K562 (cell line): ENCODE data around the gene CTPS1. TPM values are rescaled to one million over a fixed set of nuclear protein-coding genes. Genes with fewer than 3 reads are reported as not detected.

Source experiments
- ATAC-seq: fragments of 200-7000 bp; cut with Tn5 transposase; 3 replicates; pipeline ENCODE4 v1.9.1; 2020; ENCODE audit warnings: moderate library complexity
- BruUV-seq: library from RNA; stranded (reverse); fragments of 400-500 nt; replicated peaks from 2 replicates; lab custom pipeline; 2021; lab: Mats Ljungman, UMichigan
- CTCF ChIA-PET: fragments of 300-600 bp; formaldehyde crosslinking; extraction: SDS; loops from one replicate; lab custom pipeline; 2021; ENCODE audit warnings: low intra/inter-chr PET ratio; lab: Yijun Ruan, JAX
- POLR2A ChIA-PET: fragments of 300-600, 350-650 bp; sonication (Branson Sonifier 250); formaldehyde crosslinking; extraction: SDS; loops from one replicate; lab custom pipeline; 2021; ENCODE audit warnings: antibody characterized with exemption, inconsistent platforms; lab: Yijun Ruan, JAX
- DNase-seq, 4 experiments: peaks; one replicate each; pipeline versions ENCODE4 v3.0.0 to v3.0.0-alpha.2; 2011 to 2018; ENCODE audit warnings: low spot score in 3 of 4, mixed read lengths in 3 of 4; ENCODE audit errors: extremely low read depth in 1 of 4
- FAIRE-seq: peaks from 2 replicates; lab custom pipeline; 2011; peaks lifted over from hg19 to GRCh38; lab: Jason Lieb, UNC
- H2AFZ ChIP-seq: 2 replicates; pipeline ENCODE4 v1.6.0; 2011; ENCODE audit warnings: low read depth, low read length, control low read depth, inconsistent platforms
- H3K27ac ChIP-seq: fragments of 200-600 bp; 3 replicates; pipeline ENCODE4 v1.8.0; 2011; ENCODE audit warnings: low read depth, mild to moderate bottlenecking, control low read depth, inconsistent platforms, low read length, moderate library complexity, mixed read lengths; ENCODE audit errors: extremely low read depth
- H3K27me3 ChIP-seq, 2 experiments: fragments of 300-600 bp in 1 of 2; 2 replicates in 1 of 2; 3 replicates in 1 of 2; pipeline versions ENCODE4 v1.6.0 to v1.8.0; 2011; ENCODE audit warnings: inconsistent platforms in 2 of 2, low read length in 2 of 2, mild to moderate bottlenecking in 1 of 2, mixed read lengths in 1 of 2, moderate library complexity in 1 of 2; ENCODE audit not compliant: control insufficient read depth in 2 of 2, insufficient read depth in 2 of 2
- H3K36me3 ChIP-seq: fragments of 300-600 bp; 3 replicates; pipeline ENCODE4 v1.8.0; 2011; ENCODE audit warnings: mild to moderate bottlenecking, low read length, inconsistent platforms; ENCODE audit not compliant: control insufficient read depth, insufficient read depth
- H3K4me1 ChIP-seq, 2 experiments: fragments of 200-600 bp in 1 of 2; replicated peaks in 1 of 2; 2 replicates in 1 of 2; 3 replicates in 1 of 2; pipeline versions ENCODE4 v1.5.1 to v1.8.0; 2011; ENCODE audit warnings: inconsistent platforms in 2 of 2, low read length in 2 of 2, mild to moderate bottlenecking in 1 of 2, mixed read lengths in 1 of 2, moderate library complexity in 1 of 2; ENCODE audit not compliant: control insufficient read depth in 2 of 2, insufficient read depth in 2 of 2
- H3K4me2 ChIP-seq: 2 replicates; pipeline ENCODE4 v1.6.1; 2011; ENCODE audit warnings: low read length, control low read depth, inconsistent platforms, mixed read lengths; ENCODE audit not compliant: insufficient read depth
- H3K4me3 ChIP-seq: fragments of 200-600 bp; sonication (generic), shearing (Covaris generic); 2 replicates; pipeline ENCODE4 v1.5.1; 2016; ENCODE audit warnings: control low read depth, inconsistent platforms
- H3K79me2 ChIP-seq: fragments of 200-600 bp; 3 replicates; pipeline ENCODE4 v1.8.0; 2011; ENCODE audit warnings: low read length, inconsistent platforms; ENCODE audit not compliant: control insufficient read depth, insufficient read depth
- H3K9ac ChIP-seq, 2 experiments: 2 replicates each; pipeline versions ENCODE4 v1.6.0 to v1.6.1; 2011; ENCODE audit warnings: low read depth in 2 of 2, low read length in 2 of 2, control low read depth in 1 of 2, inconsistent platforms in 1 of 2, mild to moderate bottlenecking in 1 of 2, mixed read lengths in 1 of 2; ENCODE audit not compliant: insufficient read depth in 1 of 2
- H3K9me1 ChIP-seq: one replicate; pipeline ENCODE4 v1.6.0; 2011; ENCODE audit warnings: inconsistent platforms, mild to moderate bottlenecking, low read length, moderate library complexity; ENCODE audit not compliant: control insufficient read depth, insufficient read depth
- H3K9me3 ChIP-seq: replicated peaks from 2 replicates; pipeline ENCODE4 v1.5.1; 2011; ENCODE audit warnings: low read depth, low read length, inconsistent platforms; ENCODE audit not compliant: control insufficient read depth, insufficient read depth
- H4K20me1 ChIP-seq: replicated peaks from 2 replicates; pipeline ENCODE4 v1.6.1; 2011; ENCODE audit warnings: low read length, inconsistent platforms, mixed read lengths; ENCODE audit not compliant: control insufficient read depth, insufficient read depth
- BRD4 ChIP-seq: fragments of 200-600 bp; sonication (generic); IDR thresholded peaks from 2 replicates; pipeline ENCODE4 v1.6.1; 2017; ENCODE audit warnings: inconsistent platforms
- ETS2 ChIP-seq: IDR thresholded peaks from 2 replicates; pipeline ENCODE4 v1.6.1; 2016; ENCODE audit warnings: borderline replicate concordance, missing genetic modification characterization, mild to moderate bottlenecking, moderate library complexity, missing compliant biosample characterization; ENCODE audit not compliant: poor library complexity, severe bottlenecking
- FOXJ3 ChIP-seq: sonication (generic); formaldehyde crosslinking; IDR thresholded peaks from 2 replicates; pipeline ENCODE4 v1.4.0; 2020; ENCODE audit warnings: mild to moderate bottlenecking, missing genetic modification reagents
- GABPB1 ChIP-seq: sonication (generic); formaldehyde crosslinking; IDR thresholded peaks from 2 replicates; pipeline ENCODE4 v1.8.0; 2022; ENCODE audit warnings: mild to moderate bottlenecking, missing genetic modification reagents
- NCOA6 ChIP-seq: fragments of 450-650 bp; IDR thresholded peaks from 2 replicates; pipeline ENCODE4 v1.6.1; 2017; ENCODE audit warnings: mild to moderate bottlenecking
- NR2F6 ChIP-seq: fragments of 450-650 bp; formaldehyde crosslinking; IDR thresholded peaks from 2 replicates; pipeline ENCODE4 v1.4.0; 2020; ENCODE audit warnings: mild to moderate bottlenecking
- SPI1 ChIP-seq: IDR thresholded peaks from 2 replicates; pipeline ENCODE4 v1.6.1; 2011; ENCODE audit warnings: low read depth, low read length, control low read depth, borderline replicate concordance
- SRF ChIP-seq, 2 experiments: fragments of 250-450, 450-650 bp in 1 of 2; sonication (Bioruptor Pico) in 1 of 2; sonication (generic) in 1 of 2; formaldehyde crosslinking; IDR thresholded peaks; 2 replicates each; pipeline versions ENCODE4 v1.5.0 to v1.5.1; 2020 to 2022; ENCODE audit warnings: mild to moderate bottlenecking in 1 of 2, missing genetic modification reagents in 1 of 2
- STAT5B ChIP-seq: fragments of 250-450 bp; sonication (Bioruptor Pico); IDR thresholded peaks from 2 replicates; pipeline ENCODE4 v1.8.0; 2021; ENCODE audit warnings: mild to moderate bottlenecking, inconsistent platforms
- ZBED1 ChIP-seq: IDR thresholded peaks from 2 replicates; pipeline ENCODE4 v1.6.1; 2014
- ZC3H11A ChIP-seq: IDR thresholded peaks from 2 replicates; pipeline ENCODE4 v1.6.1; 2012; ENCODE audit warnings: low read depth, low read length, improper control_type of control experiment
- ZNF140 ChIP-seq: fragments of 250-450 bp; sonication (Bioruptor Pico); IDR thresholded peaks from 2 replicates; pipeline ENCODE4 v1.8.0; 2021; ENCODE audit warnings: moderate library complexity, mild to moderate bottlenecking, inconsistent platforms
- ZNF224 ChIP-seq: sonication (generic); formaldehyde crosslinking; IDR thresholded peaks from 2 replicates; pipeline ENCODE4 v1.8.0; 2022; ENCODE audit warnings: mild to moderate bottlenecking, missing genetic modification reagents
- WGBS: fragments of 100-300 bp; shearing (Covaris generic); methylation state at CpG from one replicate; pipeline ENCODE4 v1.1.6; 2016; ENCODE audit warnings: low coverage, mixed read lengths; ENCODE audit not compliant: insufficient coverage; ENCODE audit errors: missing lambda C conversion rate; 5-methylcytosine and 5-hydroxymethylcytosine counted together
- in situ Hi-C: fragments of 300-500 bp; cut with MboI; formaldehyde crosslinking; loops from 4 replicates; pipeline ENCODE4 v1.15.0; 2018; ENCODE audit warnings: inconsistent platforms, mixed read lengths
- intact Hi-C: fragments of 100-400 bp; cut with micrococcal nuclease; formaldehyde crosslinking; loops from 2 replicates; pipeline ENCODE4 v1.14.2; 2022
- polyA plus RNA-seq, 8 experiments: library from polyadenylated mRNA; depleted of rRNA in 4 of 8; stranded (reverse) in 5 of 8; unstranded in 3 of 8; fragments of >200 nt; fragmentation: Nextera tagmentation in 2 of 8; fragmentation: Illumina TruSeq in 1 of 8; extraction: Ambion mirVana in 2 of 8; extraction: Trizol in 1 of 8; gene quantifications; 2 replicates each; pipeline versions ENCODE4 v1.2.1 to v1.2.3, GENCODE V29; 2011 to 2014; ENCODE audit warnings: inconsistent platforms in 1 of 8, missing spikeins in 1 of 8
- total RNA-seq, 7 experiments: library from RNA; depleted of rRNA in 6 of 7; stranded (reverse); fragments of >200 nt in 6 of 7; fragmentation: Illumina TruSeq in 2 of 7; extraction: Trizol in 2 of 7; gene quantifications; 2 replicates each; pipeline versions ENCODE4 v1.2.1 to v1.2.3, GENCODE V29; 2011 to 2021; ENCODE audit warnings: low replicate concordance in 1 of 7
- TF ChIP-seq, protein P1 (sequence below): fragments of 250-450 bp; sonication (Bioruptor Pico); IDR thresholded peaks from 2 replicates; pipeline ENCODE4 v1.5.0; 2022; ENCODE audit warnings: mild to moderate bottlenecking
- TF ChIP-seq, protein P2 (sequence below): IDR thresholded peaks from 3 replicates; pipeline ENCODE4 v1.6.1; 2011; ENCODE audit warnings: borderline replicate concordance, mild to moderate bottlenecking; ENCODE audit not compliant: insufficient read length, insufficient read depth

CTPS1 gene
- total and polyA plus RNA-seq, 9 of the 15 experiments (the other 6 are each of a cell fraction or from before 2014, with no cell fraction given): 44.4 to 164 (median 87.7) TPM

DNA sequence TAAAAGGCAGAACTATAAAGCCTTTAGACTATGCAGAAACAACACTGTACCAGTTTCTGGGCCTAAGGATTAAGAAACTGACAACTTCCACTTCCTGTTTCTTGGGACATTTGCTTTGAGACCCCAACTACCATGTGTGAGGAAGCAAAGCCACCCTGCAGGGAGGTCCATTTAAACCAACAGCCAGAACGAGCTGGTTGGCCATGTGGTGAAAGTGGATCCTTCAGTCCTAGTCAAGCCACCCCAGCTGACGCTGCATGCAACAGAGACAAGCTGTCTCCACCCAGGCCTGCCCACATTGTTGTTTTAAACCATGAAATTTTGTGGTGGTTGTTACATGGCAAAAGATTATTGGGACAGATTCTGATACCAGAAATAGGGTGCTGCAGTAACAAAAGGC is 73.8 kb downstream of the CTPS1 start:
- Histone ChIP-seq H3K27me3 (no peaks in the 10 kb centered on the region), H2AFZ (no peak overlapping the region), H3K4me2 (no peak overlapping the region), H3K4me1 (peaks cover 0 to 7% of the 10 kb centered on the region in 2 experiments; a peak in 3 of 5 replicates), H3K9me3 (no peaks in the 10 kb centered on the region), H4K20me1 (no peaks in the 10 kb centered on the region), H3K27ac (no peak overlapping the region), H3K79me2 (no peaks in the 10 kb centered on the region), H3K9me1 (no peaks in the 10 kb centered on the region), H3K9ac (0 out of 4 replicates have a peak overlapping the region, but pooled peaks of 1 of the 2 experiments have one; percentile 29), H3K4me3 (no peak overlapping the region), H3K36me3 (peaks cover 23% of the 10 kb centered on the region; the same call in 2 of the 3 replicates)
- FAIRE-seq (no peak), ATAC-seq (no peak), DNase-seq (no peak)
- intact Hi-C loops (no loop called here), in situ Hi-C loops (no loop called here)
- BruUV-seq: no TSS peak
- ChIA-PET CTCF (no interaction called here), POLR2A (interaction anchor here (0.6 to 1.0 kb wide), 2 partner anchors 9 to 36 kb away, joined by 3 read pairs; no protein-coding TSS in a partner anchor)
- peak; percentile 88 for TF ChIP-seq SPI1
- TF ChIP-seq ZNF140 (CRISPR knock-in tag): no peak
- no peak for TF ChIP-seq SRF (CRISPR knock-in tag; IDR thresholded peaks at IDR 0.05)
- TF ChIP-seq GABPB1 (CRISPR knock-in tag): no peak
- no peak for TF ChIP-seq ETS2
- no peak for TF ChIP-seq FOXJ3 (CRISPR knock-in tag)
- WGBS: 61% methylated on average over 2 of the region's 2 CpGs

DNA sequence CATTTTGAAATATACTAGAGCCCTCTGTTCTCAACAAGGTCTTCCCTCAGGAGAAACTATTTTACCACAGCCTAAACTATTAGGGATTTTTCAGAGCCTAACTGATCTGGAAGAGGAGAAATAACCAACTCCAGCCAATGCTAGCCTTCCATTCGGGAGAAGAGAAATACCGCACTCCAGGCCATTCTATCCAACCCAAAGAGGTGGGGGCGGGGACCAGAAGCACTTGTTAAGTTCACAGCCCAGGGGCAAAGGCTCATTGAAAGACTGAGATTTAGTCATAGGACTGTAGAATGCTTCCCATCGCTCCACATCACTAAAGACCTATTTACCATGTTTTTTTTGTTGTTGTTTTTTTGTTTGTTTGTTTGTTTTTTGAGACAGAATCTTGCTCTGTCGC is 77.4 kb downstream of the CTPS1 start:
- Histone ChIP-seq H3K9ac (no peak overlapping the region), H3K4me2 (no peak overlapping the region), H3K27me3 (no peaks in the 10 kb centered on the region), H3K79me2 (no peaks in the 10 kb centered on the region), H3K36me3 (peaks cover 17% of the 10 kb centered on the region; the same call in 2 of the 3 replicates), H4K20me1 (no peaks in the 10 kb centered on the region), H3K4me1 (no peaks in the 10 kb centered on the region), H3K9me3 (no peaks in the 10 kb centered on the region), H3K27ac (no peak overlapping the region), H3K9me1 (no peaks in the 10 kb centered on the region), H2AFZ (no peak overlapping the region), H3K4me3 (no peak overlapping the region)
- FAIRE-seq: no peak
- no TSS peak for BruUV-seq
- intact Hi-C loops: no loop called here
- in situ Hi-C loops: no loop called here
- WGBS: 79% methylated on average over 5 of the region's 5 CpGs
- no peak for DNase-seq
- ATAC-seq: no peak
- ChIA-PET CTCF (no interaction called here), POLR2A (no interaction called here)
- no peak for TF ChIP-seq ZBED1
- TF ChIP-seq NR2F6: no peak
- no peak for TF ChIP-seq ZNF224
- TF ChIP-seq, protein P1, sequence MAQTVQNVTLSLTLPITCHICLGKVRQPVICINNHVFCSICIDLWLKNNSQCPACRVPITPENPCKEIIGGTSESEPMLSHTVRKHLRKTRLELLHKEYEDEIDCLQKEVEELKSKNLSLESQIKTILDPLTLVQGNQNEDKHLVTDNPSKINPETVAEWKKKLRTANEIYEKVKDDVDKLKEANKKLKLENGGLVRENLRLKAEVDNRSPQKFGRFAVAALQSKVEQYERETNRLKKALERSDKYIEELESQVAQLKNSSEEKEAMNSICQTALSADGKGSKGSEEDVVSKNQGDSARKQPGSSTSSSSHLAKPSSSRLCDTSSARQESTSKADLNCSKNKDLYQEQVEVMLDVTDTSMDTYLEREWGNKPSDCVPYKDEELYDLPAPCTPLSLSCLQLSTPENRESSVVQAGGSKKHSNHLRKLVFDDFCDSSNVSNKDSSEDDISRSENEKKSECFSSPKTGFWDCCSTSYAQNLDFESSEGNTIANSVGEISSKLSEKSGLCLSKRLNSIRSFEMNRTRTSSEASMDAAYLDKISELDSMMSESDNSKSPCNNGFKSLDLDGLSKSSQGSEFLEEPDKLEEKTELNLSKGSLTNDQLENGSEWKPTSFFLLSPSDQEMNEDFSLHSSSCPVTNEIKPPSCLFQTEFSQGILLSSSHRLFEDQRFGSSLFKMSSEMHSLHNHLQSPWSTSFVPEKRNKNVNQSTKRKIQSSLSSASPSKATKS (CRISPR knock-in tag): no peak
- no peak for TF ChIP-seq BRD4
- TF ChIP-seq, protein P2, sequence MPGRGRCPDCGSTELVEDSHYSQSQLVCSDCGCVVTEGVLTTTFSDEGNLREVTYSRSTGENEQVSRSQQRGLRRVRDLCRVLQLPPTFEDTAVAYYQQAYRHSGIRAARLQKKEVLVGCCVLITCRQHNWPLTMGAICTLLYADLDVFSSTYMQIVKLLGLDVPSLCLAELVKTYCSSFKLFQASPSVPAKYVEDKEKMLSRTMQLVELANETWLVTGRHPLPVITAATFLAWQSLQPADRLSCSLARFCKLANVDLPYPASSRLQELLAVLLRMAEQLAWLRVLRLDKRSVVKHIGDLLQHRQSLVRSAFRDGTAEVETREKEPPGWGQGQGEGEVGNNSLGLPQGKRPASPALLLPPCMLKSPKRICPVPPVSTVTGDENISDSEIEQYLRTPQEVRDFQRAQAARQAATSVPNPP: no peak
- TF ChIP-seq ZC3H11A: no peak
- TF ChIP-seq NCOA6: no peak
- no peak for TF ChIP-seq STAT5B
